Vagina (tissue), 2 donors: Measurements from ENCODE around the gene ATP2A3. TPM values are rescaled to one million over a fixed set of nuclear protein-coding genes. Genes with fewer than 3 reads are reported as not detected.
A peak's percentile ranks its signal among the peaks of the same experiment; 100 is the strongest.

ENCODE experiments used
- DNase-seq, 2 donors: peaks; one replicate each; pipeline ENCODE4 v3.0.0-alpha.2; 2017; ENCODE audit errors: extremely low spot score in 2 of 2
- H3K27ac ChIP-seq: fragments of 200-600 bp; sonication (generic); one replicate; pipeline ENCODE4 v1.5.1; 2019
- H3K27me3 ChIP-seq: fragments of 200-600 bp; sonication (generic); one replicate; pipeline ENCODE4 v1.5.1; 2019
- H3K36me3 ChIP-seq, 2 donors: fragments of 200-600 bp; sonication (generic); one replicate each; pipeline ENCODE4 v1.5.1; 2017 to 2019
- H3K4me1 ChIP-seq: fragments of 200-600 bp; sonication (generic); one replicate; pipeline ENCODE4 v1.5.1; 2019
- H3K4me3 ChIP-seq, 2 donors: fragments of 200-600 bp; sonication (generic); 1 replicate in 1 of 2; 2 replicates in 1 of 2; pipeline ENCODE4 v1.5.1; 2016 to 2019
- H3K9me3 ChIP-seq: fragments of 200-600 bp; sonication (generic); one replicate; pipeline ENCODE4 v1.5.1; 2019
- CTCF ChIP-seq, 3 experiments: fragments of 450-650 bp in 2 of 3; fragments of 200-600 bp in 1 of 3; sonication (generic) in 1 of 3; IDR thresholded peaks; one replicate each; pipeline ENCODE4 v1.5.1; 2017 to 2019; ENCODE audit warnings: antibody characterized with exemption in 3 of 3, mild to moderate bottlenecking in 2 of 3, moderate library complexity in 2 of 3
- POLR2A ChIP-seq, 2 donors: fragments of 450-650 bp; IDR thresholded peaks; one replicate each; pipeline ENCODE4 v1.6.1; 2017; ENCODE audit warnings: antibody characterized with exemption in 2 of 2, mild to moderate bottlenecking in 2 of 2, moderate library complexity in 2 of 2
- POLR2AphosphoS5 ChIP-seq, 2 donors: sonication (generic); formaldehyde crosslinking; IDR thresholded peaks; one replicate each; pipeline ENCODE4 v1.9.0; 2017; ENCODE audit warnings: antibody characterized with exemption in 2 of 2, mild to moderate bottlenecking in 2 of 2, low read depth in 1 of 2; ENCODE audit not compliant: insufficient read depth in 1 of 2
- intact Hi-C: fragments of 100-400 bp; cut with DNase I; formaldehyde crosslinking; loops from one replicate; pipeline ENCODE4 v1.15.1; 2023
- total RNA-seq: library from RNA; depleted of rRNA; stranded (reverse); fragments of >200 nt; gene quantifications from one replicate; pipeline ENCODE4 v1.2.3, GENCODE V29; 2016

Gene ATP2A3
- total RNA-seq, 1 donor from 2014 or later = 15.5 TPM

GRCh38 chr17:3921502-3922319, 42.5 kb downstream of the ATP2A3 start:
- Histone ChIP-seq H3K27ac (no peak overlapping the region), H3K36me3 (no peaks in the 10 kb centered on the region), H3K4me1 (peaks cover 8% of the 10 kb centered on the region), H3K4me3 (no peak overlapping the region), H3K27me3 (no peaks in the 10 kb centered on the region), H3K9me3 (no peaks in the 10 kb centered on the region)
- intact Hi-C loops = no loop called here
- no peak for DNase-seq
- no peak for TF ChIP-seq POLR2AphosphoS5 (IDR thresholded peaks at IDR 0.05; ENCODE audit: insufficient read depth in 1 of 2, low read depth in 1 of 2)
- no peak for TF ChIP-seq POLR2A (IDR thresholded peaks at IDR 0.05)
- TF ChIP-seq CTCF (IDR thresholded peaks at IDR 0.05) = no peak

- DNase-seq = no peak
- intact Hi-C loops = no loop called here
- no peak overlapping the region for H3K27ac ChIP-seq
Observed at GRCh38 chr17:3921006-3921405, 43.2 kb downstream of the ATP2A3 start.

GRCh38 chr17:3919123-3919624, 45.1 kb downstream of the ATP2A3 start:
- intact Hi-C loops = no loop called here
- TF ChIP-seq POLR2A (IDR thresholded peaks at IDR 0.05) (no peak), POLR2AphosphoS5 (IDR thresholded peaks at IDR 0.05; ENCODE audit: insufficient read depth in 1 of 2, low read depth in 1 of 2) (no peak), CTCF (IDR thresholded peaks at IDR 0.05) (no peak)
- Histone ChIP-seq H3K27me3 (no peaks in the 10 kb centered on the region), H3K36me3 (no peaks in the 10 kb centered on the region), H3K4me3 (no peak overlapping the region), H3K27ac (peak overlapping the region; percentile 54), H3K9me3 (no peaks in the 10 kb centered on the region), H3K4me1 (peaks cover 15% of the 10 kb centered on the region)
- no peak for DNase-seq

More at GRCh38 chr17:3921006-3921405, 43.2 kb downstream of the ATP2A3 start:
- H3K27me3 ChIP-seq = no peaks in the 10 kb centered on the region
- H3K9me3 ChIP-seq = no peaks in the 10 kb centered on the region
- no peak for TF ChIP-seq CTCF (IDR thresholded peaks at IDR 0.05)
- no peak for TF ChIP-seq POLR2AphosphoS5 (IDR thresholded peaks at IDR 0.05; ENCODE audit: insufficient read depth in 1 of 2, low read depth in 1 of 2)
- no peak for TF ChIP-seq POLR2A (IDR thresholded peaks at IDR 0.05)
- H3K4me3 ChIP-seq = no peak overlapping the region
- peaks cover 15% of the 10 kb centered on the region for H3K4me1 ChIP-seq
- H3K36me3 ChIP-seq = no peaks in the 10 kb centered on the region

- Histone ChIP-seq H3K4me3 (no peak overlapping the region), H3K27me3 (no peaks in the 10 kb centered on the region), H3K9me3 (no peaks in the 10 kb centered on the region), H3K27ac (peak overlapping the region; percentile 54), H3K4me1 (peaks cover 21% of the 10 kb centered on the region), H3K36me3 (no peaks in the 10 kb centered on the region)
- intact Hi-C loops = no loop called here
- TF ChIP-seq CTCF (IDR thresholded peaks at IDR 0.05) (no peak), POLR2AphosphoS5 (IDR thresholded peaks at IDR 0.05; ENCODE audit: insufficient read depth in 1 of 2, low read depth in 1 of 2) (no peak), POLR2A (IDR thresholded peaks at IDR 0.05) (no peak)
- no peak for DNase-seq
Observed at GRCh38 chr17:3918372-3919122, 45.7 kb downstream of the ATP2A3 start.
